ENCODE data around the gene TSTD1.

GRCh38 chr1:161081519-161081918 lies 42.8 kb upstream of the TSTD1 start:
- TF ChIP-seq, protein P1, sequence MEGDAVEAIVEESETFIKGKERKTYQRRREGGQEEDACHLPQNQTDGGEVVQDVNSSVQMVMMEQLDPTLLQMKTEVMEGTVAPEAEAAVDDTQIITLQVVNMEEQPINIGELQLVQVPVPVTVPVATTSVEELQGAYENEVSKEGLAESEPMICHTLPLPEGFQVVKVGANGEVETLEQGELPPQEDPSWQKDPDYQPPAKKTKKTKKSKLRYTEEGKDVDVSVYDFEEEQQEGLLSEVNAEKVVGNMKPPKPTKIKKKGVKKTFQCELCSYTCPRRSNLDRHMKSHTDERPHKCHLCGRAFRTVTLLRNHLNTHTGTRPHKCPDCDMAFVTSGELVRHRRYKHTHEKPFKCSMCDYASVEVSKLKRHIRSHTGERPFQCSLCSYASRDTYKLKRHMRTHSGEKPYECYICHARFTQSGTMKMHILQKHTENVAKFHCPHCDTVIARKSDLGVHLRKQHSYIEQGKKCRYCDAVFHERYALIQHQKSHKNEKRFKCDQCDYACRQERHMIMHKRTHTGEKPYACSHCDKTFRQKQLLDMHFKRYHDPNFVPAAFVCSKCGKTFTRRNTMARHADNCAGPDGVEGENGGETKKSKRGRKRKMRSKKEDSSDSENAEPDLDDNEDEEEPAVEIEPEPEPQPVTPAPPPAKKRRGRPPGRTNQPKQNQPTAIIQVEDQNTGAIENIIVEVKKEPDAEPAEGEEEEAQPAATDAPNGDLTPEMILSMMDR (IDR thresholded peaks at IDR 0.05 in 4 of 5, conservative IDR thresholded peaks at IDR 0.05 in 1 of 5): no peak
- no peak for TF ChIP-seq POLR2A (IDR thresholded peaks at IDR 0.05)

All from gastrocnemius medialis (tissue), 4 donors.